A549 (cell line): Measurements from ENCODE around the gene SLC39A3. TPM values are rescaled to one million over a fixed set of nuclear protein-coding genes. Genes with fewer than 3 reads are reported as not detected.

Experiments
- ATAC-seq, 2 experiments: fragments of 200-7000 bp in 1 of 2; fragments of >200 bp in 1 of 2; cut with Nextera tagmentation in 1 of 2; cut with Tn5 transposase in 1 of 2; 3 replicates each; pipeline versions ENCODE4 v1.8.0 to v1.9.1; 2018 to 2020; ENCODE audit warnings: mild to moderate bottlenecking in 1 of 2, moderate library complexity in 1 of 2
- CTCF ChIA-PET: fragments of 300-600 bp; sonication (Branson Sonifier 250); formaldehyde crosslinking; extraction: SDS; loops from one replicate; lab custom pipeline; 2021; ENCODE audit warnings: antibody characterized with exemption, inconsistent platforms; lab: Yijun Ruan, JAX
- POLR2A ChIA-PET: fragments of 350-600 bp; formaldehyde crosslinking; extraction: SDS; loops from one replicate; lab custom pipeline; 2021; ENCODE audit warnings: antibody characterized with exemption, inconsistent platforms; lab: Yijun Ruan, JAX
- DNase-seq, 2 experiments: peaks; one replicate each; pipeline versions ENCODE4 v3.0.0 to v3.0.0-alpha.2; 2011 to 2016; ENCODE audit warnings: low read depth in 1 of 2, low spot score in 1 of 2
- FAIRE-seq: peaks from 2 replicates; lab custom pipeline; 2011; peaks lifted over from hg19 to GRCh38; lab: Jason Lieb, UNC
- H3K27ac ChIP-seq, 2 experiments: fragments of >200 bp; sonication (Bioruptor Twin); formaldehyde crosslinking; 3 replicates each; pipeline ENCODE4 v1.5.1; 2016 to 2017
- H3K4me1 ChIP-seq: fragments of >200 bp; sonication (Bioruptor Twin); formaldehyde crosslinking; 3 replicates; pipeline ENCODE4 v1.6.1; 2016
- H3K4me2 ChIP-seq: fragments of >200 bp; sonication (Bioruptor Twin); formaldehyde crosslinking; 3 replicates; pipeline ENCODE4 v1.6.1; 2016
- H3K4me3 ChIP-seq: fragments of >200 bp; sonication (Bioruptor Twin); formaldehyde crosslinking; 3 replicates; pipeline ENCODE4 v1.5.1; 2016
- H3K9me3 ChIP-seq: fragments of >200 bp; sonication (Bioruptor Twin); formaldehyde crosslinking; 3 replicates; pipeline ENCODE4 v1.6.1; 2016
- EHF ChIP-seq: fragments of 250-450 bp; sonication (Bioruptor Pico); IDR thresholded peaks from 2 replicates; pipeline ENCODE4 v1.5.0; 2020; ENCODE audit warnings: mild to moderate bottlenecking
- EHMT2 ChIP-seq: fragments of 200-600 bp; sonication (generic); IDR thresholded peaks from 2 replicates; pipeline ENCODE4 v1.6.1; 2016; ENCODE audit warnings: antibody characterized with exemption, low read depth, mild to moderate bottlenecking, moderate library complexity
- ELK1 ChIP-seq: fragments of 150-350 bp; IDR thresholded peaks from 2 replicates; pipeline ENCODE4 v1.6.1; 2014; ENCODE audit warnings: low read depth, mild to moderate bottlenecking, low read length
- FOXS1 ChIP-seq: fragments of 250-450 bp; sonication (Bioruptor Pico); IDR thresholded peaks from 2 replicates; pipeline ENCODE4 v1.5.0; 2020; ENCODE audit warnings: mild to moderate bottlenecking, moderate library complexity
- HES2 ChIP-seq: fragments of >200 bp; sonication (Bioruptor Twin); formaldehyde crosslinking; IDR thresholded peaks from 2 replicates; pipeline ENCODE4 v1.6.1; 2016
- HOXA7 ChIP-seq: fragments of 250-450 bp; sonication (Bioruptor Pico); IDR thresholded peaks from 2 replicates; pipeline ENCODE4 v1.5.0; 2020; ENCODE audit warnings: mild to moderate bottlenecking, moderate library complexity
- HOXB5 ChIP-seq: fragments of 250-450 bp; sonication (Bioruptor Pico); IDR thresholded peaks from 2 replicates; pipeline ENCODE4 v1.5.0; 2020; ENCODE audit warnings: mild to moderate bottlenecking, moderate library complexity
- JUN ChIP-seq, 2 experiments: fragments of >200 bp; sonication (Bioruptor Twin); formaldehyde crosslinking; IDR thresholded peaks; 2 replicates in 1 of 2; 3 replicates in 1 of 2; pipeline ENCODE4 v1.6.1; 2016 to 2017
- KDM1A ChIP-seq: fragments of 200-600 bp; sonication (generic); IDR thresholded peaks from 2 replicates; pipeline ENCODE4 v1.6.1; 2016; ENCODE audit warnings: low read depth, mild to moderate bottlenecking
- MAZ ChIP-seq: fragments of 150-350 bp; IDR thresholded peaks from 2 replicates; pipeline ENCODE4 v1.6.1; 2014; ENCODE audit warnings: antibody characterized with exemption, low read depth, low read length, borderline replicate concordance
- NFE2L2 ChIP-seq: fragments of 150-350 bp; conservative IDR thresholded peaks from 2 replicates; pipeline ENCODE4 v1.6.1; 2014; ENCODE audit warnings: low read length
- PHF8 ChIP-seq: fragments of 200-600 bp; sonication (generic); IDR thresholded peaks from 2 replicates; pipeline ENCODE4 v1.6.1; 2016; ENCODE audit warnings: low read depth, mild to moderate bottlenecking, antibody characterized with exemption, moderate library complexity, borderline replicate concordance
- POLR2AphosphoS2 ChIP-seq: conservative IDR thresholded peaks from 2 replicates; pipeline ENCODE4 v1.6.1; 2012; ENCODE audit warnings: low read length, improper control_type of control experiment, inconsistent platforms
- RCOR1 ChIP-seq: fragments of 150-350 bp; IDR thresholded peaks from 2 replicates; pipeline ENCODE4 v1.6.1; 2014; ENCODE audit warnings: antibody characterized with exemption, low read length, low read depth
- RNF2 ChIP-seq: fragments of 200-600 bp; sonication (generic); IDR thresholded peaks from 2 replicates; pipeline ENCODE4 v1.6.1; 2016; ENCODE audit warnings: low read depth, mild to moderate bottlenecking, antibody characterized with exemption, moderate library complexity, borderline replicate concordance
- SREBF2 ChIP-seq: fragments of 450-650 bp; IDR thresholded peaks from 2 replicates; pipeline ENCODE4 v1.6.1; 2014; ENCODE audit warnings: mild to moderate bottlenecking, moderate library complexity
- TP53 ChIP-seq: fragments of 250-450 bp; sonication (Bioruptor Pico); IDR thresholded peaks from 2 replicates; pipeline ENCODE4 v1.5.0; 2021; ENCODE audit warnings: mild to moderate bottlenecking, moderate library complexity
- ZC3H11A ChIP-seq: fragments of 450-650 bp; IDR thresholded peaks from 2 replicates; pipeline ENCODE4 v1.6.1; 2014; ENCODE audit warnings: antibody characterized with exemption, mild to moderate bottlenecking
- ZNF302 ChIP-seq: fragments of 250-450 bp; sonication (Bioruptor Pico); IDR thresholded peaks from 2 replicates; pipeline ENCODE4 v1.9.0; 2021; ENCODE audit warnings: inconsistent platforms, mild to moderate bottlenecking, moderate library complexity
- ZSCAN20 ChIP-seq: fragments of 250-450 bp; sonication (Bioruptor Pico); IDR thresholded peaks from 2 replicates; pipeline ENCODE4 v1.8.0; 2022; ENCODE audit warnings: mild to moderate bottlenecking, moderate library complexity
- WGBS: methylation state at CpG from one replicate; pipeline ENCODE4 v1.1.6; 2017; ENCODE audit errors: missing lambda C conversion rate; 5-methylcytosine and 5-hydroxymethylcytosine counted together
- polyA plus RNA-seq, 4 experiments: library from polyadenylated mRNA; depleted of rRNA in 3 of 4; stranded (reverse); fragments of >200 nt; fragmentation: RNase III in 1 of 4; extraction: RNeasy Plus Mini Kit Qiagen cat#74134 plus additional on column Dnase treatment in 1 of 4; gene quantifications; 2 replicates in 3 of 4; 3 replicates in 1 of 4; pipeline ENCODE4 v1.2.3, GENCODE V29; 2011 to 2017
- TF ChIP-seq, protein P1 (sequence below): fragments of >200 bp; sonication (Bioruptor Twin); formaldehyde crosslinking; IDR thresholded peaks from 3 replicates; pipeline ENCODE4 v1.6.1; 2016

The SLC39A3 gene
- polyA plus RNA-seq, 2 of the 4 experiments (the other 2 are of a cell fraction) = 28.3 to 29.6 TPM

GRCh38 chr19:2788237-2788636 is 48.4 kb upstream of the SLC39A3 start:
- CTCF ChIA-PET = interaction anchor here (0.7 kb wide), 1 partner anchor 31 kb away, joined by 3 read pairs; no protein-coding TSS in a partner anchor
- WGBS = 89% methylated on average over 4 of the region's 5 CpGs
- DNase-seq (no peak), FAIRE-seq (no peak)
- Histone ChIP-seq H3K4me2 (no peak overlapping the region), H3K27ac (no peak overlapping the region)
- TF ChIP-seq, protein P1, sequence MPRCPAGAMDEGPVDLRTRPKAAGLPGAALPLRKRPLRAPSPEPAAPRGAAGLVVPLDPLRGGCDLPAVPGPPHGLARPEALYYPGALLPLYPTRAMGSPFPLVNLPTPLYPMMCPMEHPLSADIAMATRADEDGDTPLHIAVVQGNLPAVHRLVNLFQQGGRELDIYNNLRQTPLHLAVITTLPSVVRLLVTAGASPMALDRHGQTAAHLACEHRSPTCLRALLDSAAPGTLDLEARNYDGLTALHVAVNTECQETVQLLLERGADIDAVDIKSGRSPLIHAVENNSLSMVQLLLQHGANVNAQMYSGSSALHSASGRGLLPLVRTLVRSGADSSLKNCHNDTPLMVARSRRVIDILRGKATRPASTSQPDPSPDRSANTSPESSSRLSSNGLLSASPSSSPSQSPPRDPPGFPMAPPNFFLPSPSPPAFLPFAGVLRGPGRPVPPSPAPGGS = no peak
- TF ChIP-seq MAZ = no peak
- TF ChIP-seq SREBF2 = no peak
- TF ChIP-seq ELK1 = no peak
- TF ChIP-seq JUN (IDR thresholded peaks at IDR 0.05) = no peak
- TF ChIP-seq HOXB5 (CRISPR knock-in tag) = no peak
- no peak for TF ChIP-seq ZNF302
- TF ChIP-seq RCOR1 = no peak
- TF ChIP-seq FOXS1 (CRISPR knock-in tag) = no peak
- no peak for TF ChIP-seq ZC3H11A
- TF ChIP-seq EHMT2 = no peak
- no peak for TF ChIP-seq KDM1A
- TF ChIP-seq PHF8 = no peak
- no peak for TF ChIP-seq TP53 (CRISPR knock-in tag)
- TF ChIP-seq ZSCAN20 (CRISPR knock-in tag) = no peak
- TF ChIP-seq POLR2AphosphoS2 = no peak
- TF ChIP-seq, all 56 proteins: peak for 0
- no peak for ATAC-seq
- Histone ChIP-seq H3K9me3 (no peaks in the 10 kb centered on the region), H3K4me3 (no peak overlapping the region), H3K4me1 (peaks cover 8% of the 10 kb centered on the region; the same call in 1 of the 3 replicates)
- POLR2A ChIA-PET = no interaction called here

- TF ChIP-seq RCOR1 (no peak), NFE2L2 (no peak), JUN (IDR thresholded peaks at IDR 0.05) (no peak), RNF2 (no peak), MAZ (no peak), HOXA7 (CRISPR knock-in tag) (no peak), HES2 (no peak), EHF (no peak)
- TF ChIP-seq, all 56 proteins: peak for 0
- Histone ChIP-seq H3K27ac (no peak overlapping the region), H3K4me2 (no peak overlapping the region; the same call in 2 of the 3 replicates), H3K4me3 (no peak overlapping the region), H3K9me3 (no peaks in the 10 kb centered on the region), H3K4me1 (peaks cover 8% of the 10 kb centered on the region; the same call in 1 of the 3 replicates)
- ATAC-seq (no peak), FAIRE-seq (no peak), DNase-seq (no peak)
- ChIA-PET CTCF (interaction anchor here (2.1 kb wide), 1 partner anchor 32 kb away, joined by 6 read pairs; the partner anchor contains the start of gene ZNF554), POLR2A (no interaction called here)
- WGBS = 93% methylated on average over 8 of the region's 8 CpGs
Observed at GRCh38 chr19:2787115-2787514, 47.3 kb upstream of the SLC39A3 start.
